Left renal pelvis (tissue), 4 donors: ENCODE data around the gene CMYA5. TPM values are rescaled to one million over a fixed set of nuclear protein-coding genes. Genes with fewer than 3 reads are reported as not detected.

Source experiments
- polyA plus RNA-seq, 4 donors: library from polyadenylated mRNA; unstranded; fragments of 120-200 nt; gene quantifications; one replicate each; pipeline ENCODE4 v1.2.1, GENCODE V29; 2013; ENCODE audit not compliant: insufficient read length in 4 of 4

CMYA5 gene
- polyA plus RNA-seq, 4 donors: 8.4 to 20.6 (median 18.7) TPM

Other genes starting within 250 kb of the CMYA5 start
- 10 to 100 TPM in 3 of 4 donors, 1 to 10 TPM in 1; 6.3 to 29.3 (median 20.7) TPM for gene HOMER1, start 175.7 kb upstream of the CMYA5 start, polyA plus RNA-seq
- 10 to 100 TPM; 39.9 to 66.0 (median 57.5) TPM for gene TENT2, start 77.4 kb upstream of the CMYA5 start, polyA plus RNA-seq